Suprapubic skin (tissue), 4 donors: ENCODE measurements around the gene ACAD11.

Experiments used
- EP300 ChIP-seq: sonication (generic); formaldehyde crosslinking; IDR thresholded peaks from one replicate; pipeline ENCODE4 v1.6.1; 2017; ENCODE audit warnings: antibody characterized with exemption
- POLR2A ChIP-seq, 2 donors: fragments of 450-650 bp; IDR thresholded peaks; one replicate each; pipeline ENCODE4 v1.6.1; 2017; ENCODE audit warnings: antibody characterized with exemption in 2 of 2, mild to moderate bottlenecking in 2 of 2, moderate library complexity in 2 of 2
- POLR2AphosphoS5 ChIP-seq, 3 donors: sonication (generic); formaldehyde crosslinking; IDR thresholded peaks; one replicate each; pipeline ENCODE4 v1.6.1; 2017; ENCODE audit warnings: antibody characterized with exemption in 3 of 3
- TF ChIP-seq, protein P1 (sequence below), 2 donors: fragments of 200-600 bp in 1 of 2; fragments of 450-650 bp in 1 of 2; sonication (generic) in 1 of 2; IDR thresholded peaks; one replicate each; pipeline ENCODE4 v1.5.1; 2016 to 2019; ENCODE audit warnings: antibody characterized with exemption in 2 of 2, mild to moderate bottlenecking in 1 of 2, moderate library complexity in 1 of 2

- TF ChIP-seq EP300 (no peak), POLR2A (IDR thresholded peaks at IDR 0.05) (no peak), POLR2AphosphoS5 (IDR thresholded peaks at IDR 0.05) (no peak)
- TF ChIP-seq, protein P1, sequence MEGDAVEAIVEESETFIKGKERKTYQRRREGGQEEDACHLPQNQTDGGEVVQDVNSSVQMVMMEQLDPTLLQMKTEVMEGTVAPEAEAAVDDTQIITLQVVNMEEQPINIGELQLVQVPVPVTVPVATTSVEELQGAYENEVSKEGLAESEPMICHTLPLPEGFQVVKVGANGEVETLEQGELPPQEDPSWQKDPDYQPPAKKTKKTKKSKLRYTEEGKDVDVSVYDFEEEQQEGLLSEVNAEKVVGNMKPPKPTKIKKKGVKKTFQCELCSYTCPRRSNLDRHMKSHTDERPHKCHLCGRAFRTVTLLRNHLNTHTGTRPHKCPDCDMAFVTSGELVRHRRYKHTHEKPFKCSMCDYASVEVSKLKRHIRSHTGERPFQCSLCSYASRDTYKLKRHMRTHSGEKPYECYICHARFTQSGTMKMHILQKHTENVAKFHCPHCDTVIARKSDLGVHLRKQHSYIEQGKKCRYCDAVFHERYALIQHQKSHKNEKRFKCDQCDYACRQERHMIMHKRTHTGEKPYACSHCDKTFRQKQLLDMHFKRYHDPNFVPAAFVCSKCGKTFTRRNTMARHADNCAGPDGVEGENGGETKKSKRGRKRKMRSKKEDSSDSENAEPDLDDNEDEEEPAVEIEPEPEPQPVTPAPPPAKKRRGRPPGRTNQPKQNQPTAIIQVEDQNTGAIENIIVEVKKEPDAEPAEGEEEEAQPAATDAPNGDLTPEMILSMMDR (IDR thresholded peaks at IDR 0.05): no peak
Measured at GRCh38 chr3:132530624-132531023, 129.0 kb downstream of the ACAD11 start.
